Measurements from ENCODE around the gene MVB12A. TPM values are rescaled to one million over a fixed set of nuclear protein-coding genes. Genes with fewer than 3 reads are reported as not detected.

Gene MVB12A
- total RNA-seq, 6 experiments from 2014 or later: 45.2 to 49.2 (median 47.2) TPM

DNA sequence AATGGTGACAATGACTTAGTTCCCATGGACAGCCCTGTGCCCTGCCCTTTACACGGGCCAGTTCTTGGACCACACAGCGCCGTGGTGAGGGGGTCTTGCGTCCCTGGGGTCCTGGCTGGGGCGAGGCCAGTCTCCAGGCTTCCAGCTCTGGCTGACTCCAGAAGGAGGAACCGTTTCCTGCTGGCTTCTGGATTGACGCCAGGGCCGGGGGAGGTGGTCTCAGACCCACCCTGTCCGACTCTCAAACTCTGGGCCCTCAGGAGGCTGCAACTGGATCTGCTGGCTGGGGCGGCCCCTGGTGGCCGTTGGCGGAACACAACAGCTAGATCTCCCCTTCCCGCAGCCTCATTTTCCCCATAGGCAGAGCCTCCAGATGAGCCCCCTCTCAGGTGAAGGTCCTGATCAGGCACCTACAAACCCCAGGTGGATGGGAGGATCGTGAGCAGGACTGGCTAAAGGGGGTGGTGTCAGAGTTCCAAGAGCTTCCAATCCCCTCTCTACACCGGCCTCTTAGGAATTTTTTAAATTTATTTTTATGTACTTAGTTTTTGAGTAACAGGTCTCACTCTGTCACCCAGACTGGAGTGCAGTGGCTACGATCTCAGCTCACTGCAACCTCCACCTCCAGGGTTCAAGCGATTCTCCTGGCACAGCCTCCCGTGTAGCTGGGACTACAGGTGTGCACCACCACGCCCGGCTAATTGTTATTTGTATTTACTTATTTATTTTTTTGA is 33.8 kb upstream of the MVB12A start:
- Mint-ChIP-seq H3K27ac (no peak overlapping the region), H3K9me3 (peaks cover 14% of the 10 kb centered on the region), H3K4me3 (no peak overlapping the region), H3K27me3 (ENCODE audit: insufficient read depth) (peaks cover 8% of the 10 kb centered on the region), H3K4me1 (ENCODE audit: low read depth) (peaks cover 4% of the 10 kb centered on the region; the same call in 1 of the 2 replicates), H3K36me3 (ENCODE audit: low read depth) (no peaks in the 10 kb centered on the region)
- no peak for DNase-seq
- TF ChIP-seq, protein P1, sequence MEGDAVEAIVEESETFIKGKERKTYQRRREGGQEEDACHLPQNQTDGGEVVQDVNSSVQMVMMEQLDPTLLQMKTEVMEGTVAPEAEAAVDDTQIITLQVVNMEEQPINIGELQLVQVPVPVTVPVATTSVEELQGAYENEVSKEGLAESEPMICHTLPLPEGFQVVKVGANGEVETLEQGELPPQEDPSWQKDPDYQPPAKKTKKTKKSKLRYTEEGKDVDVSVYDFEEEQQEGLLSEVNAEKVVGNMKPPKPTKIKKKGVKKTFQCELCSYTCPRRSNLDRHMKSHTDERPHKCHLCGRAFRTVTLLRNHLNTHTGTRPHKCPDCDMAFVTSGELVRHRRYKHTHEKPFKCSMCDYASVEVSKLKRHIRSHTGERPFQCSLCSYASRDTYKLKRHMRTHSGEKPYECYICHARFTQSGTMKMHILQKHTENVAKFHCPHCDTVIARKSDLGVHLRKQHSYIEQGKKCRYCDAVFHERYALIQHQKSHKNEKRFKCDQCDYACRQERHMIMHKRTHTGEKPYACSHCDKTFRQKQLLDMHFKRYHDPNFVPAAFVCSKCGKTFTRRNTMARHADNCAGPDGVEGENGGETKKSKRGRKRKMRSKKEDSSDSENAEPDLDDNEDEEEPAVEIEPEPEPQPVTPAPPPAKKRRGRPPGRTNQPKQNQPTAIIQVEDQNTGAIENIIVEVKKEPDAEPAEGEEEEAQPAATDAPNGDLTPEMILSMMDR (IDR thresholded peaks at IDR 0.05): peak; percentile 95

DNA sequence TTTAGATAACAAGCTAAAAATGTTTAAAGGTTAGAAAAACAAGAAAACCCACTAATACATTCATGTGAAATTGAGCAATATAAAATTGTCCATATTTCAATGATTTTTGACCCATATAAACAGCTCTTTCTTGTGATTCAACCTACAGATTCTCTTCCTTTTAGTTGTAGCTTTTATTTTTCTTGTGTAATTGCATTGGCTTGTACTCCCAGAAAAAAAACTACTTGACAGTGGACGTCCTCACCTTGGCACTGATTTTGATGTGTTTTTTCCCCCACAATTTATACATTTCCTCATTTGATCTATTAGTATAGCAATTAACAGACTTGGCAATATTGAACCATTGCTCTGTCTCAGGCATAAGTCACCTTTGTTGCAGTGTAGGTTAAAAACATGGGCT is 30.6 kb upstream of the MVB12A start:
- DNase-seq: no peak
- TF ChIP-seq, protein P1 (IDR thresholded peaks at IDR 0.05): no peak
- H3K27me3 Mint-ChIP-seq (ENCODE audit: insufficient read depth): peaks cover 10% of the 10 kb centered on the region
- H3K27ac Mint-ChIP-seq: no peak overlapping the region
- H3K4me1 Mint-ChIP-seq (ENCODE audit: low read depth): peaks cover 7% of the 10 kb centered on the region
- peaks cover 14% of the 10 kb centered on the region for H3K9me3 Mint-ChIP-seq
- H3K4me3 Mint-ChIP-seq: no peak overlapping the region
- H3K36me3 Mint-ChIP-seq (ENCODE audit: low read depth): no peaks in the 10 kb centered on the region

DNA sequence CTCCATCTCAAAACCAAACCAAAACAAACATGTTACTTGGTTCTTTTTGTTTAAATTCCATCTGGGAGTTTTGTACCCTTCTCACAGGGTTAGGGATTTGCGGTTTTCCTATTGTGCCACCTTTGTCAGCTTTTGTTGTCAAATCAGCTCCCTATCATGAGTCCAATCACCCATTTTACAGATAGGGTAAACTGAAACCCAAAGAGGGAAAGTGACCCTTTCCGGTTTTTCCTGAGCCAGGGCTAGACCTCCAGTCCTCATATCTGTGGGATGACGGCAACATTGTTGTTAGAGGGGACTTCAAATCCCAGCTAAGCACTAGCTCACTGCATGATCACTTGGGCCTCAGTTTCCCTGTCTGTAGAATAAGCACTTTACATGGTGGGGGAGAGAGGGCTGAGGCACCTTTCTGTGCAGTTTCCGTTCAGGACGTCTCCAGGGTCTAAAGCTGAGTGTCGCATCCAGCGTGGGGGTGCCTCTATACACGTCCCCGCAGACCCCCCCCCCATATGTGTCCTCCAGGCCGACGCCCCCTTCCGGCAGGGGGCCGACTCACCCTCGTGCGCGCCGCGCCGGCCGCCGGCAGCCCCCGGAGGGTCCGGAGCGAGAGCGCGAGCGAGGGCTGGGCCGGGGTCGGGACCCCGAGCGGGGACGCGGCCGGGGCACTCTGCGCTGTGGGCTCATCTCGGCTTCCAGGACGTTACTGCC is 29.7 kb upstream of the MVB12A start:
- H3K27ac Mint-ChIP-seq: no peak overlapping the region
- H3K27me3 Mint-ChIP-seq (ENCODE audit: insufficient read depth): peaks cover 11% of the 10 kb centered on the region
- no peaks in the 10 kb centered on the region for H3K36me3 Mint-ChIP-seq (ENCODE audit: low read depth)
- no peak for DNase-seq
- H3K9me3 Mint-ChIP-seq: peaks cover 14% of the 10 kb centered on the region
- H3K4me1 Mint-ChIP-seq (ENCODE audit: low read depth): peaks cover 7% of the 10 kb centered on the region
- TF ChIP-seq, protein P1 (IDR thresholded peaks at IDR 0.05): peak; percentile 41
- peak overlapping the region; percentile 88; the same call in 1 of the 2 replicates for H3K4me3 Mint-ChIP-seq

DNA sequence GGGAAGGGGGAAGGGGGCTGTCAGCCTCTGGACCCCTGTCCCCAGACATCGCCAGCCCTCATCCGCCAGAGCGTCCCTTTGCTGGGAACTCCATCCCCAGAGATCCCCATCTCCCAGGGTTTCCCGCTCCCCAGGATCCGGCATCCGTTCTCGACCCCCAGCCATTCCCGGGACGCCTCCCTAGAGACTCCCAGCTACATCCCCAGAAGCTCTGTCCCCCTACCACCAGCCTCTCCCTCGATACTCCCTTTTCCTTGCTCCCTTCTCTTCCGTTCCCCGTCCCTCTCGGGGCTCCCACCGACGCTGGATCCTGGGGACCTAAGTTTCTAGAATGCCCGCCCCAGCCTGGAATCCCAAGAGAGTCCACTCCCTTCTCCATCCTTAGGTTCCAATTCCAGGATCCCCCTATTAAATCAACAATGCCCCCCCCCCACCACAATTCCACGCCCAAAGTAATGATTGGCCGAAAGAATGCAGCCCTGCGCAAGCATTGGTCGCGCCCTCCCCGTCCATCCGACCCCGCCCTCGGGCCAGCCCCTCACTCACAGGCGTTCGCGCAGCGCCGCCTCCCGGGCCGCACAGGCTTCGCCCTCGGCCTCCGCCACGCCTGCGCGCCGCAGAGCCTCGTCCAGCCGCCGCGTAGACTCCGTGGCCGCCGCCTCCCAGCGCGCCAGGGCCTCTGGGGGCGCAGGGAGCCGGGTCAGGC is 29.0 kb upstream of the MVB12A start:
- H3K27ac Mint-ChIP-seq: peak overlapping the region; percentile 10; the same call in 1 of the 2 replicates
- TF ChIP-seq, protein P1 (IDR thresholded peaks at IDR 0.05): peak; percentile 81
- H3K4me3 Mint-ChIP-seq: peak overlapping the region; percentile 88
- H3K4me1 Mint-ChIP-seq (ENCODE audit: low read depth): peaks cover 7% of the 10 kb centered on the region
- peaks cover 14% of the 10 kb centered on the region for H3K9me3 Mint-ChIP-seq
- peaks cover 14% of the 10 kb centered on the region for H3K27me3 Mint-ChIP-seq (ENCODE audit: insufficient read depth)
- DNase-seq: peak; percentile 83
- no peaks in the 10 kb centered on the region for H3K36me3 Mint-ChIP-seq (ENCODE audit: low read depth)

DNA sequence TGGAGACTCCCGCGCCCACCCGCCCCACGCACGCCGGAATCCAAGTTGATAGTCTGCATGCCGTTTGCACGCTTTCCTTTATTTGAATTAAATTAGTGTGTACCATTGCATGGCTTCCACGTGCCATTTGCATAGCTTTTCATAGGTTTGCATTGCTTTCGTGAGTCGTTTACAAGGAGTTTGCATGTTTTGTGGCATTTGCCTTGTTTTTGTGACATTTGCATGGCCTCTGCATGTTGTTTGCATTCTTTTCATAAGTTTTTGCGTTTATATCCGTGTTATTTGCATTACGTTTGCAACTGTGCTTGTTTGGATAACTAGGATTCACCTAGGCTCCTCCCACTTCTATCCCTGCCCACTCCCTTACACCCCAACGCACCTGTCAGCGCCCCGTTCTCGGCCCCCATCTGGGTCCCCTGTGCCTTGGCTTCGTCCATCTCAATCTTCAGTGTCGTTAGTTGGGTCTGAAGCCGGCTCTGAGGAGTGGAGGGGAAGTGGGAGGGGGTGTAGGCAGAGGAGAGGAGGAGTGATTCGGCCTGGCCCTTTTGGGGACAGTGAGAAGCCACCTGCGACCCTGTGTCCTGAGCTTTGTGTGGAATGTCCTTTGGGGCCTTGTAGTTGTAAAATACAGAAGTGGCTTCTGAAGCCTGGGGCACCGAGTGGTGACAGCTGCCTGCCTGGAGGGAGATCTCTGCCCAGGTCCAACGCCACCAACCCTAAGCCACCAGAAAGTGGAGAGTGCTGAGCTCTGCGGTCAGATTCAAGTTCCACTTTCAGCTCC is 28.3 kb upstream of the MVB12A start:
- peak overlapping the region; percentile 88 for H3K4me3 Mint-ChIP-seq
- H3K36me3 Mint-ChIP-seq (ENCODE audit: low read depth): no peaks in the 10 kb centered on the region
- no peak for DNase-seq
- no peak overlapping the region for H3K27ac Mint-ChIP-seq
- peaks cover 14% of the 10 kb centered on the region for H3K27me3 Mint-ChIP-seq (ENCODE audit: insufficient read depth)
- H3K9me3 Mint-ChIP-seq: peaks cover 14% of the 10 kb centered on the region
- TF ChIP-seq, protein P1 (IDR thresholded peaks at IDR 0.05): 0 out of 2 replicates have a peak, but pooled peaks have one; percentile 27
- H3K4me1 Mint-ChIP-seq (ENCODE audit: low read depth): peaks cover 7% of the 10 kb centered on the region

All from HFFc6 (cell line).